Activated CD4-positive, alpha-beta T cell treated with anti-CD3 and anti-CD28 coated beads, Interleukin-2, amount 10 ng/mL, durations not matched to agents 7 days and 5 days (primary cell): ENCODE data around the gene UBE2E3. TPM values are rescaled to one million over a fixed set of nuclear protein-coding genes. Genes with fewer than 3 reads are reported as not detected.

Experiments used
- CTCF ChIA-PET: fragments of 350-600 bp; sonication (Branson Sonifier 250); formaldehyde crosslinking; loops from one replicate; lab custom pipeline; 2021; ENCODE audit warnings: antibody characterized with exemption; lab: Charles Lee
- POLR2A ChIA-PET: fragments of 350-600 bp; sonication (Branson Sonifier 250); formaldehyde crosslinking; loops from one replicate; lab custom pipeline; 2021; ENCODE audit warnings: antibody characterized with exemption; lab: Charles Lee
- DNase-seq: peaks from one replicate; pipeline ENCODE4 v3.0.0-alpha.2; 2020
- H3K27ac Mint-ChIP-seq: one replicate; pipeline ENCODE4 v1.8.0; 2021; ENCODE audit warnings: mild to moderate bottlenecking, moderate library complexity, mixed read lengths
- H3K27me3 Mint-ChIP-seq: one replicate; pipeline ENCODE4 v1.8.0; 2021; ENCODE audit warnings: mixed read lengths
- H3K36me3 Mint-ChIP-seq: one replicate; pipeline ENCODE4 v1.8.0; 2021; ENCODE audit warnings: low read depth, mixed read lengths
- H3K4me1 Mint-ChIP-seq: one replicate; pipeline ENCODE4 v1.8.0; 2021; ENCODE audit warnings: mixed read lengths
- H3K4me3 Mint-ChIP-seq: one replicate; pipeline ENCODE4 v1.8.0; 2021; ENCODE audit warnings: mild to moderate bottlenecking, moderate library complexity, mixed read lengths
- H3K9me3 Mint-ChIP-seq: one replicate; pipeline ENCODE4 v1.8.0; 2021; ENCODE audit warnings: mixed read lengths
- total RNA-seq, 2 experiments: library from RNA; stranded (reverse); gene quantifications; one replicate each; pipeline ENCODE4 v1.2.3, GENCODE V29; 2021

UBE2E3 gene
- total RNA-seq, 2 experiments from 2014 or later = 33.3 to 41.7 TPM

- H3K4me1 Mint-ChIP-seq = peaks cover 55% of the 10 kb centered on the region
- peaks cover 3% of the 10 kb centered on the region for H3K27me3 Mint-ChIP-seq
- DNase-seq = peak; percentile 41
- H3K36me3 Mint-ChIP-seq = peaks cover 26% of the 10 kb centered on the region
- CTCF ChIA-PET = interaction anchor here (0.9 to 2.1 kb wide), 2 partner anchors 239 to 348 kb away, joined by 3 to 6 read pairs; no protein-coding TSS in a partner anchor
- peaks cover 11% of the 10 kb centered on the region for H3K9me3 Mint-ChIP-seq
- peak overlapping the region; percentile 23 for H3K4me3 Mint-ChIP-seq
- POLR2A ChIA-PET = interaction anchor here (0.7 kb wide), 1 partner anchor 24 kb away, joined by 3 read pairs; no protein-coding TSS in a partner anchor
- peak overlapping the region; percentile 85 for H3K27ac Mint-ChIP-seq
Measured at GRCh38 chr2:181106789-181107627, 126.6 kb downstream of the UBE2E3 start.

GRCh38 chr2:181107628-181107945, 127.2 kb downstream of the UBE2E3 start:
- POLR2A ChIA-PET = interaction anchor here (0.6 kb wide), 1 partner anchor 118 kb away, joined by 3 read pairs; no protein-coding TSS in a partner anchor
- Mint-ChIP-seq H3K4me3 (no peak overlapping the region), H3K27me3 (peaks cover 3% of the 10 kb centered on the region), H3K27ac (no peak overlapping the region), H3K9me3 (peaks cover 11% of the 10 kb centered on the region), H3K4me1 (peaks cover 55% of the 10 kb centered on the region), H3K36me3 (peaks cover 26% of the 10 kb centered on the region)
- DNase-seq = no peak
- CTCF ChIA-PET = interaction anchor here (0.9 to 1.2 kb wide), 2 partner anchors 9 to 238 kb away, joined by 3 to 4 read pairs; no protein-coding TSS in a partner anchor

GRCh38 chr2:181111059-181111458, 130.7 kb downstream of the UBE2E3 start:
- Mint-ChIP-seq H3K4me1 (peaks cover 43% of the 10 kb centered on the region), H3K4me3 (no peak overlapping the region), H3K27me3 (no peaks in the 10 kb centered on the region), H3K9me3 (peaks cover 18% of the 10 kb centered on the region), H3K27ac (no peak overlapping the region), H3K36me3 (peaks cover 26% of the 10 kb centered on the region)
- ChIA-PET CTCF (interaction anchor here (0.7 to 3.0 kb wide), 5 partner anchors 11 to 346 kb away, joined by 3 to 10 read pairs (median 4); partner anchors contain the start of gene ITGA4), POLR2A (no interaction called here)
- DNase-seq = no peak

- Mint-ChIP-seq H3K27ac (no peak overlapping the region), H3K9me3 (peaks cover 20% of the 10 kb centered on the region), H3K27me3 (no peaks in the 10 kb centered on the region), H3K4me3 (no peak overlapping the region), H3K36me3 (peaks cover 23% of the 10 kb centered on the region), H3K4me1 (peaks cover 27% of the 10 kb centered on the region)
- ChIA-PET POLR2A (no interaction called here), CTCF (interaction anchor here (0.7 to 3.0 kb wide), 8 partner anchors 9 to 523 kb away, joined by 3 to 10 read pairs (median 3); no protein-coding TSS in a partner anchor)
- no peak for DNase-seq
Measured at GRCh38 chr2:181112916-181113315, 132.5 kb downstream of the UBE2E3 start.
